GM21360 (cell line): ENCODE data around the gene IQSEC2.

Source experiments
- ATAC-seq: cut with Tn5 transposase; IDR thresholded peaks from one replicate; pipeline ENCODE4 v1.9.1; 2021; ENCODE audit warnings: mild to moderate bottlenecking, moderate library complexity; ENCODE audit not compliant: unreplicated experiment

IQSEC2 gene

GRCh38 chrX:53269536-53270107, 11.8 kb downstream of the IQSEC2 start:
- no peak for ATAC-seq

- no peak for ATAC-seq
Observed at GRCh38 chrX:53268173-53268572, 13.2 kb downstream of the IQSEC2 start.

GRCh38 chrX:53266914-53267313, 14.5 kb downstream of the IQSEC2 start:
- no peak for ATAC-seq

- ATAC-seq = no peak
Observed at GRCh38 chrX:53265771-53266574, 15.4 kb downstream of the IQSEC2 start.

- no peak for ATAC-seq
Observed at GRCh38 chrX:53263597-53264094, 17.7 kb downstream of the IQSEC2 start.

GRCh38 chrX:53262918-53263394, 18.4 kb downstream of the IQSEC2 start:
- ATAC-seq = no peak

GRCh38 chrX:53262189-53262917, 19.0 kb downstream of the IQSEC2 start:
- no peak for ATAC-seq

GRCh38 chrX:53261355-53261972, 19.9 kb downstream of the IQSEC2 start:
- ATAC-seq = no peak

GRCh38 chrX:53260836-53261235, 20.5 kb downstream of the IQSEC2 start:
- ATAC-seq = no peak

GRCh38 chrX:53257670-53258423, 23.5 kb downstream of the IQSEC2 start:
- no peak for ATAC-seq

GRCh38 chrX:53257166-53257565, 24.2 kb downstream of the IQSEC2 start:
- ATAC-seq = no peak

- no peak for ATAC-seq
Observed at GRCh38 chrX:53256446-53257041, 24.8 kb downstream of the IQSEC2 start.

GRCh38 chrX:53255738-53256191, 25.6 kb downstream of the IQSEC2 start:
- ATAC-seq = no peak

- no peak for ATAC-seq
Observed at GRCh38 chrX:53254570-53255461, 26.6 kb downstream of the IQSEC2 start.

GRCh38 chrX:53253293-53254020, 27.9 kb downstream of the IQSEC2 start:
- no peak for ATAC-seq

- ATAC-seq = no peak
Observed at GRCh38 chrX:53251307-53251706, 30.1 kb downstream of the IQSEC2 start.

GRCh38 chrX:53250556-53250955, 30.8 kb downstream of the IQSEC2 start:
- no peak for ATAC-seq

- ATAC-seq = no peak
Observed at GRCh38 chrX:53249408-53250042, 31.9 kb downstream of the IQSEC2 start.
